Measurements from ENCODE around the gene GALM. TPM values are rescaled to one million over a fixed set of nuclear protein-coding genes. Genes with fewer than 3 reads are reported as not detected.
A peak's percentile ranks its signal among the peaks of the same experiment; 100 is the strongest.

GALM gene
- total and polyA plus RNA-seq, 2 of the 13 experiments (the other 11 are each of a cell fraction or from before 2014, with no cell fraction given) = 65.5 to 90.0 TPM

GRCh38 chr2:38690499-38691420 lies 24.8 kb downstream of the GALM start (continued):
- no peak for TF ChIP-seq NFAT5 (CRISPR knock-in tag; IDR thresholded peaks at IDR 0.05)
- no peak; the same call in 1 of the 2 replicates for TF ChIP-seq CBX5 (CRISPR knock-in tag; IDR thresholded peaks at IDR 0.05; ENCODE audit: borderline replicate concordance)
- no peak for TF ChIP-seq AKNA (CRISPR knock-in tag; IDR thresholded peaks at IDR 0.05; ENCODE audit: borderline replicate concordance)
- TF ChIP-seq, protein P1, sequence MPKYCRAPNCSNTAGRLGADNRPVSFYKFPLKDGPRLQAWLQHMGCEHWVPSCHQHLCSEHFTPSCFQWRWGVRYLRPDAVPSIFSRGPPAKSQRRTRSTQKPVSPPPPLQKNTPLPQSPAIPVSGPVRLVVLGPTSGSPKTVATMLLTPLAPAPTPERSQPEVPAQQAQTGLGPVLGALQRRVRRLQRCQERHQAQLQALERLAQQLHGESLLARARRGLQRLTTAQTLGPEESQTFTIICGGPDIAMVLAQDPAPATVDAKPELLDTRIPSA (CRISPR knock-in tag; IDR thresholded peaks at IDR 0.05; ENCODE audit: borderline replicate concordance) = no peak
- TF ChIP-seq ASH2L (IDR thresholded peaks at IDR 0.05; ENCODE audit: insufficient read length, low read depth, low read length) = peak; percentile 10
- TF ChIP-seq, protein P2, sequence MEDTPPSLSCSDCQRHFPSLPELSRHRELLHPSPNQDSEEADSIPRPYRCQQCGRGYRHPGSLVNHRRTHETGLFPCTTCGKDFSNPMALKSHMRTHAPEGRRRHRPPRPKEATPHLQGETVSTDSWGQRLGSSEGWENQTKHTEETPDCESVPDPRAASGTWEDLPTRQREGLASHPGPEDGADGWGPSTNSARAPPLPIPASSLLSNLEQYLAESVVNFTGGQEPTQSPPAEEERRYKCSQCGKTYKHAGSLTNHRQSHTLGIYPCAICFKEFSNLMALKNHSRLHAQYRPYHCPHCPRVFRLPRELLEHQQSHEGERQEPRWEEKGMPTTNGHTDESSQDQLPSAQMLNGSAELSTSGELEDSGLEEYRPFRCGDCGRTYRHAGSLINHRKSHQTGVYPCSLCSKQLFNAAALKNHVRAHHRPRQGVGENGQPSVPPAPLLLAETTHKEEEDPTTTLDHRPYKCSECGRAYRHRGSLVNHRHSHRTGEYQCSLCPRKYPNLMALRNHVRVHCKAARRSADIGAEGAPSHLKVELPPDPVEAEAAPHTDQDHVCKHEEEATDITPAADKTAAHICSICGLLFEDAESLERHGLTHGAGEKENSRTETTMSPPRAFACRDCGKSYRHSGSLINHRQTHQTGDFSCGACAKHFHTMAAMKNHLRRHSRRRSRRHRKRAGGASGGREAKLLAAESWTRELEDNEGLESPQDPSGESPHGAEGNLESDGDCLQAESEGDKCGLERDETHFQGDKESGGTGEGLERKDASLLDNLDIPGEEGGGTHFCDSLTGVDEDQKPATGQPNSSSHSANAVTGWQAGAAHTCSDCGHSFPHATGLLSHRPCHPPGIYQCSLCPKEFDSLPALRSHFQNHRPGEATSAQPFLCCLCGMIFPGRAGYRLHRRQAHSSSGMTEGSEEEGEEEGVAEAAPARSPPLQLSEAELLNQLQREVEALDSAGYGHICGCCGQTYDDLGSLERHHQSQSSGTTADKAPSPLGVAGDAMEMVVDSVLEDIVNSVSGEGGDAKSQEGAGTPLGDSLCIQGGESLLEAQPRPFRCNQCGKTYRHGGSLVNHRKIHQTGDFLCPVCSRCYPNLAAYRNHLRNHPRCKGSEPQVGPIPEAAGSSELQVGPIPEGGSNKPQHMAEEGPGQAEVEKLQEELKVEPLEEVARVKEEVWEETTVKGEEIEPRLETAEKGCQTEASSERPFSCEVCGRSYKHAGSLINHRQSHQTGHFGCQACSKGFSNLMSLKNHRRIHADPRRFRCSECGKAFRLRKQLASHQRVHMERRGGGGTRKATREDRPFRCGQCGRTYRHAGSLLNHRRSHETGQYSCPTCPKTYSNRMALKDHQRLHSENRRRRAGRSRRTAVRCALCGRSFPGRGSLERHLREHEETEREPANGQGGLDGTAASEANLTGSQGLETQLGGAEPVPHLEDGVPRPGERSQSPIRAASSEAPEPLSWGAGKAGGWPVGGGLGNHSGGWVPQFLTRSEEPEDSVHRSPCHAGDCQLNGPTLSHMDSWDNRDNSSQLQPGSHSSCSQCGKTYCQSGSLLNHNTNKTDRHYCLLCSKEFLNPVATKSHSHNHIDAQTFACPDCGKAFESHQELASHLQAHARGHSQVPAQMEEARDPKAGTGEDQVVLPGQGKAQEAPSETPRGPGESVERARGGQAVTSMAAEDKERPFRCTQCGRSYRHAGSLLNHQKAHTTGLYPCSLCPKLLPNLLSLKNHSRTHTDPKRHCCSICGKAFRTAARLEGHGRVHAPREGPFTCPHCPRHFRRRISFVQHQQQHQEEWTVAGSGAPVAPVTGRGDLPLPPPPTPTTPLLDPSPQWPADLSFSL (CRISPR knock-in tag; IDR thresholded peaks at IDR 0.05) = no peak
- peak; percentile 41; the same call in 1 of the 2 replicates for TF ChIP-seq HDAC2 (CRISPR knock-in tag; IDR thresholded peaks at IDR 0.05)
- TF ChIP-seq NFE2L1 (CRISPR knock-in tag; IDR thresholded peaks at IDR 0.05; ENCODE audit: borderline replicate concordance) = no peak
- TF ChIP-seq ZMAT3 (CRISPR knock-in tag; conservative IDR thresholded peaks at IDR 0.05) = no peak

All from HepG2 (cell line).